Endothelial cell (in vitro differentiated cells): ENCODE measurements around the gene ZNF552. TPM values are rescaled to one million over a fixed set of nuclear protein-coding genes. Genes with fewer than 3 reads are reported as not detected.

Experiments used
- DNase-seq: peaks from one replicate; pipeline ENCODE4 v3.0.0; 2021; ENCODE audit warnings: low spot score
- H3K27ac Mint-ChIP-seq: one replicate; pipeline ENCODE4 v1.8.0; 2021; ENCODE audit warnings: mixed read lengths, inconsistent platforms; ENCODE audit not compliant: unreplicated experiment
- H3K27me3 Mint-ChIP-seq: one replicate; pipeline ENCODE4 v1.8.0; 2021; ENCODE audit warnings: mild to moderate bottlenecking, moderate library complexity, mixed read lengths, inconsistent platforms; ENCODE audit not compliant: unreplicated experiment
- H3K36me3 Mint-ChIP-seq: one replicate; pipeline ENCODE4 v1.8.0; 2021; ENCODE audit warnings: mild to moderate bottlenecking, low read depth, mixed read lengths, inconsistent platforms; ENCODE audit not compliant: unreplicated experiment
- H3K4me1 Mint-ChIP-seq: one replicate; pipeline ENCODE4 v1.8.0; 2021; ENCODE audit warnings: mild to moderate bottlenecking, mixed read lengths, inconsistent platforms; ENCODE audit not compliant: unreplicated experiment
- H3K4me3 Mint-ChIP-seq: one replicate; pipeline ENCODE4 v1.8.0; 2021; ENCODE audit warnings: mild to moderate bottlenecking, mixed read lengths, inconsistent platforms; ENCODE audit not compliant: unreplicated experiment
- H3K9me3 Mint-ChIP-seq: one replicate; pipeline ENCODE4 v1.8.0; 2021; ENCODE audit warnings: mixed read lengths, inconsistent platforms; ENCODE audit not compliant: unreplicated experiment
- CTCF ChIP-seq: fragments of 200-600 bp; sonication (generic); IDR thresholded peaks from one replicate; pipeline ENCODE4 v1.5.0; 2021; ENCODE audit warnings: antibody characterized with exemption; ENCODE audit not compliant: unreplicated experiment
- total RNA-seq: library from RNA; stranded (reverse); fragmentation: NEBNext Ultra II Directional; extraction: Animal tissue kit (Norgen Biotek cat#: 25700); gene quantifications from one replicate; pipeline ENCODE4 v1.2.1, GENCODE V29; 2021; ENCODE audit not compliant: unreplicated experiment

The ZNF552 gene
- total RNA-seq, 1 donor from 2014 or later, result 7.0 TPM

- H3K4me1 Mint-ChIP-seq, result no peaks in the 10 kb centered on the region
- H3K9me3 Mint-ChIP-seq, result no peaks in the 10 kb centered on the region
- TF ChIP-seq CTCF, result no peak
- H3K4me3 Mint-ChIP-seq, result peak overlapping the region; percentile 76
- H3K27ac Mint-ChIP-seq, result no peak overlapping the region
- DNase-seq, result no peak
- H3K36me3 Mint-ChIP-seq, result peaks cover 42% of the 10 kb centered on the region
- H3K27me3 Mint-ChIP-seq, result peaks cover 2% of the 10 kb centered on the region
These were observed 36.4 kb downstream of the ZNF552 start for GRCh38 chr19:57778336-57778735.

- no peak for DNase-seq
- TF ChIP-seq CTCF, result no peak
- peaks cover 8% of the 10 kb centered on the region for H3K4me1 Mint-ChIP-seq
- peaks cover 49% of the 10 kb centered on the region for H3K36me3 Mint-ChIP-seq
- no peak overlapping the region for H3K27ac Mint-ChIP-seq
- H3K27me3 Mint-ChIP-seq, result peaks cover 2% of the 10 kb centered on the region
- H3K9me3 Mint-ChIP-seq, result no peaks in the 10 kb centered on the region
- H3K4me3 Mint-ChIP-seq, result no peak overlapping the region
These were observed 37.9 kb downstream of the ZNF552 start for GRCh38 chr19:57776764-57777296.

GRCh38 chr19:57773488-57773887 is 41.2 kb downstream of the ZNF552 start:
- Mint-ChIP-seq H3K36me3 (peaks cover 30% of the 10 kb centered on the region), H3K27ac (no peak overlapping the region), H3K4me1 (peaks cover 26% of the 10 kb centered on the region), H3K27me3 (peaks cover 13% of the 10 kb centered on the region), H3K4me3 (peak overlapping the region; percentile 28), H3K9me3 (no peaks in the 10 kb centered on the region)
- no peak for TF ChIP-seq CTCF
- no peak for DNase-seq

- H3K9me3 Mint-ChIP-seq, result no peaks in the 10 kb centered on the region
- H3K36me3 Mint-ChIP-seq, result peaks cover 23% of the 10 kb centered on the region
- peaks cover 11% of the 10 kb centered on the region for H3K27me3 Mint-ChIP-seq
- peak overlapping the region; percentile 45 for H3K4me3 Mint-ChIP-seq
- H3K4me1 Mint-ChIP-seq, result peaks cover 26% of the 10 kb centered on the region
- no peak for DNase-seq
- TF ChIP-seq CTCF, result no peak
- H3K27ac Mint-ChIP-seq, result peak overlapping the region; percentile 61
These were observed 43.3 kb downstream of the ZNF552 start for GRCh38 chr19:57771417-57771816.

GRCh38 chr19:57769345-57770131 is 45.2 kb downstream of the ZNF552 start, which contains the start of gene ZNF586:
Gene ZNF586, plus strand, starts transcription at chr19:57769676. Its CDS starts 167 bp downstream, at chr19:57769843.
- Mint-ChIP-seq H3K36me3 (peaks cover 15% of the 10 kb centered on the region), H3K4me1 (peaks cover 26% of the 10 kb centered on the region), H3K4me3 (peak within 1 kb of the TSS; percentile 95), H3K9me3 (no peaks in the 10 kb centered on the region), H3K27me3 (peaks cover 11% of the 10 kb centered on the region), H3K27ac (peak within 1 kb of the TSS; percentile 88)
- TF ChIP-seq CTCF, result no peak
- DNase-seq, result peak; percentile 84
